Thoracic aorta (tissue), 2 donors: ENCODE measurements around the gene LIMCH1. TPM values are rescaled to one million over a fixed set of nuclear protein-coding genes. Genes with fewer than 3 reads are reported as not detected.

ENCODE experiments used
- ATAC-seq: fragments of 150-250 bp; one replicate; pipeline ENCODE4 v1.8.0; 2017; ENCODE audit warnings: low read depth; ENCODE audit not compliant: insufficient number of reproducible peaks, low FRiP score
- DNase-seq: peaks from one replicate; pipeline ENCODE4 v3.0.0-alpha.2; 2020; ENCODE audit warnings: low spot score
- H3K27ac ChIP-seq, 2 donors: fragments of 200-600 bp; sonication (generic); 1 replicate in 1 of 2; 2 replicates in 1 of 2; pipeline ENCODE4 v1.5.1; 2016; ENCODE audit warnings: mild to moderate bottlenecking in 2 of 2, moderate library complexity in 2 of 2
- H3K27me3 ChIP-seq: fragments of 200-600 bp; sonication (generic); replicated peaks from 2 replicates; pipeline ENCODE4 v1.6.0; 2016; ENCODE audit warnings: mild to moderate bottlenecking; ENCODE audit not compliant: insufficient read depth
- H3K36me3 ChIP-seq: fragments of 200-600 bp; sonication (generic); one replicate; pipeline ENCODE4 v1.5.1; 2016
- H3K4me1 ChIP-seq, 2 donors: fragments of 200-600 bp; sonication (generic); 1 replicate in 1 of 2; 2 replicates in 1 of 2; pipeline versions ENCODE4 v1.5.1 to v1.6.0; 2016; ENCODE audit warnings: low read depth in 2 of 2, mild to moderate bottlenecking in 1 of 2; ENCODE audit not compliant: control insufficient read depth in 1 of 2
- H3K4me3 ChIP-seq: fragments of 200-600 bp; sonication (generic); 2 replicates; pipeline ENCODE4 v1.5.1; 2016; ENCODE audit warnings: mild to moderate bottlenecking
- H3K9me3 ChIP-seq: fragments of 200-600 bp; sonication (generic); 2 replicates; pipeline ENCODE4 v1.5.1; 2016
- CTCF ChIP-seq: fragments of 200-600 bp; sonication (generic); IDR thresholded peaks from one replicate; pipeline ENCODE4 v1.5.1; 2019; ENCODE audit warnings: antibody characterized with exemption
- total RNA-seq, 2 donors: library from RNA; depleted of rRNA; stranded (reverse); fragments of >200 nt; gene quantifications; one replicate each; pipeline versions ENCODE4 v1.1.0 to v1.2.3, GENCODE V29; 2016

The LIMCH1 gene
- total RNA-seq, 2 donors from 2014 or later, result 95.3 to 158 TPM

GRCh38 chr4:41658163-41658562 is 120.2 kb downstream of the LIMCH1 start:
- Histone ChIP-seq H3K4me3 (no peak overlapping the region), H3K36me3 (peaks cover 3% of the 10 kb centered on the region), H3K27me3 (no peaks in the 10 kb centered on the region), H3K9me3 (no peaks in the 10 kb centered on the region), H3K27ac (no peak overlapping the region), H3K4me1 (peaks cover 9 to 27% of the 10 kb centered on the region in 2 donors)
- no peak for TF ChIP-seq CTCF
- ATAC-seq (no peak), DNase-seq (no peak)

GRCh38 chr4:41660352-41660751 is 122.4 kb downstream of the LIMCH1 start:
- H3K4me1 ChIP-seq, result peaks cover 9 to 27% of the 10 kb centered on the region in 2 donors
- H3K36me3 ChIP-seq, result peaks cover 6% of the 10 kb centered on the region
- no peak overlapping the region for H3K27ac ChIP-seq
- H3K9me3 ChIP-seq, result no peaks in the 10 kb centered on the region
- no peaks in the 10 kb centered on the region for H3K27me3 ChIP-seq
- DNase-seq (no peak), ATAC-seq (no peak)
- TF ChIP-seq CTCF, result no peak
- no peak overlapping the region for H3K4me3 ChIP-seq

GRCh38 chr4:41661442-41662076 is 123.6 kb downstream of the LIMCH1 start:
- no peak for DNase-seq

DNA sequence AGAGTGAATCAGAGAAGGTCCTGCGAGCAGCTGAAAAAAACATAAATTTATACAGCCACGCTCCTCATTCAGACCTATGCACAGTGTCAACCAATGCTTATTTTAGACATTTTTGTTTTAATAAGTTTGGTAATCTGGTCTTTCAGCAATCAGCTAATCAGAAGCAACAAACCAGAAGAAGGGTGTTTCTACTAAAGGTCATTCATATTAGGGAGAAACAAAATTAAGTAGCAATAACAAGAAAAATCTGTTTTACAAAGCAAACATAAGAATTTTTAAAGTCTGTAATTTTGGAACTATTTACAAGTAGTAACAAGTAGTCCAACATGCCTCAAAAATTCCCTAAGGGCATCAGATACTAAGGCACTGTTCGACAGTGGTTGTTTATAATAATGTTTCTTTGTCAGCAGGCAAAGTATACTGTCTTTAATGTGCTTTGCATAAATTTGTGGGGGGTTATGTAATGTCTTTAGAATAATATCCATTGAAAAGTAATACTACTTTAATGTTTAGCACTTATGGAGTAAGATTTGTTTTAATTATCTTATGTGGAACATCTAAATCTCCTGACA is 127.8 kb downstream of the LIMCH1 start:
- DNase-seq, result no peak
- no peak overlapping the region for H3K27ac ChIP-seq
- H3K9me3 ChIP-seq, result no peaks in the 10 kb centered on the region
- peaks cover 13% of the 10 kb centered on the region for H3K36me3 ChIP-seq
- H3K4me3 ChIP-seq, result no peak overlapping the region
- no peaks in the 10 kb centered on the region for H3K4me1 ChIP-seq
- TF ChIP-seq CTCF, result no peak
- ATAC-seq, result no peak
- no peaks in the 10 kb centered on the region for H3K27me3 ChIP-seq

More at GRCh38 chr4:41661442-41662076, 123.6 kb downstream of the LIMCH1 start:
- ATAC-seq, result no peak
- peaks cover 9 to 16% of the 10 kb centered on the region in 2 donors for H3K4me1 ChIP-seq
- peaks cover 8% of the 10 kb centered on the region for H3K36me3 ChIP-seq
- no peaks in the 10 kb centered on the region for H3K27me3 ChIP-seq
- no peak overlapping the region for H3K27ac ChIP-seq
- TF ChIP-seq CTCF, result peak; percentile 94
- no peaks in the 10 kb centered on the region for H3K9me3 ChIP-seq
- no peak overlapping the region for H3K4me3 ChIP-seq

GRCh38 chr4:41668024-41668423 is 130.1 kb downstream of the LIMCH1 start:
- H3K9me3 ChIP-seq, result no peaks in the 10 kb centered on the region
- no peaks in the 10 kb centered on the region for H3K27me3 ChIP-seq
- H3K4me3 ChIP-seq, result no peak overlapping the region
- ATAC-seq (no peak), DNase-seq (no peak)
- H3K36me3 ChIP-seq, result peaks cover 17% of the 10 kb centered on the region
- no peaks in the 10 kb centered on the region for H3K4me1 ChIP-seq
- no peak for TF ChIP-seq CTCF
- H3K27ac ChIP-seq, result no peak overlapping the region
